Erythroblast (primary cell): ENCODE results near the gene NCF1.
"Not testable (repeated sequence)": the region's sequence is repeated elsewhere in the genome, so short reads cannot be mapped to it uniquely, and the experiment has no call there.

Experiments
- DNase-seq, 2 experiments: peaks; one replicate each; lab custom pipeline; 2025; lab: John Stamatoyannopoulos, UW

NCF1 gene

DNA sequence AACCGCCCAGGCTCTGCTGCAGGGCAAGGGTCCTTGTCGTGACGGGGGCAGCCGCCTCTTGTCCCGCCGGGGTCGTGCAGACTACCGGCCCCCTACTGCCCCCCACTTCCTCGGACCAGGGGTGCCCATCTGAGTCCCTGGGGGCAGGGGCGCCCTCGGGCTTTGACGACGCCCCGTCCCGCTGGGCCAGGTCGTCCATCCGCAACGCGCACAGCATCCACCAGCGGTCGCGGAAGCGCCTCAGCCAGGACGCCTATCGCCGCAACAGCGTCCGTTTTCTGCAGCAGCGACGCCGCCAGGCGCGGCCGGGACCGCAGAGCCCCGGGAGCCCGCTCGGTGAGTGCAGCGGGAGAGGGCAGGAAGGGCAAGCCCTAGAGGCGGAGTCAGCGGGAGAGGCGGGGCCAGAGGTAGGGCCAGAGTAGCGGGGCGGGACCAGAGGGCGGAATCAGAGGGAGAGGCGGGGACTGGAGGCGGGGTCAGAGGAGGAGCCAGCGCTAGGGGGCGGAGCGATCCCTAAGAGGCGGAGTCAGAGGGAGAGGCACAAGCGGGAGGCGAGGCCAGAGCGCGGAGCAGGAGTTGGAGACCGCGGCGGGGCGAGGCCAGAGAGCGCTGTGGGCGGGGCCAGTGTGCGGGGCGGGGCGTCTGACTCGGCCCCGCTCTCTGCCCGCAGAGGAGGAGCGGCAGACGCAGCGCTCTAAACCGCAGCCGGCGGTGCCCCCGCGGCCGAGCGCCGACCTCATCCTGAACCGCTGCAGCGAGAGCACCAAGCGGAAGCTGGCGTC is 14.7 kb downstream of the NCF1 start:
- peak; percentile 90 to 96 for DNase-seq

DNA sequence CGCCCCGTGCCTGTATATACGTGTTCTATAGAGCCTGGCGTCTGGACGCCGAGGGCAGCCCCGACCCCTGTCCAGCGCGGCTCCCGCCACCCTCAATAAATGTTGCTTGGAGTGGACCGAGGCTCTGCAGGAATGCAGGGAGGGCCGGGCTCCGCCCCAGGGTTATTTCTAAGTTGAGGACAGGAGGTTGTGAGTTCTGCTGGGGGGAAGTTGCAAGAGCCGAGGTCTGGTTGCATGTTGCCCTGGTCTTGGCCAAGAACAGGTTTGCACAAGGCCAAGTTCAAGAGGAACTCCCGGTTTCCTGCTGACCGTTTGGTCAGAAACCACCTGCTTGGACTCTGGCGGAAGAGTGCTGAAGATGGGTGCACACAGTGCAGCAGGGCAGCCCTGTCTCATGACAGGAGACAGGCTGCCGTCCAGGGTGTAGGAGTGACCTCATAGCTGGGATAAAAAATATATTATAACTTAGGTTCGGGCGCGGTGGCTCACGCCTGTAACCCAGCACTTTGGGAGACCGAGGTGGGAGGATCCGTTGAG is 15.5 kb downstream of the NCF1 start:
- DNase-seq: not testable (repeated sequence)

DNA sequence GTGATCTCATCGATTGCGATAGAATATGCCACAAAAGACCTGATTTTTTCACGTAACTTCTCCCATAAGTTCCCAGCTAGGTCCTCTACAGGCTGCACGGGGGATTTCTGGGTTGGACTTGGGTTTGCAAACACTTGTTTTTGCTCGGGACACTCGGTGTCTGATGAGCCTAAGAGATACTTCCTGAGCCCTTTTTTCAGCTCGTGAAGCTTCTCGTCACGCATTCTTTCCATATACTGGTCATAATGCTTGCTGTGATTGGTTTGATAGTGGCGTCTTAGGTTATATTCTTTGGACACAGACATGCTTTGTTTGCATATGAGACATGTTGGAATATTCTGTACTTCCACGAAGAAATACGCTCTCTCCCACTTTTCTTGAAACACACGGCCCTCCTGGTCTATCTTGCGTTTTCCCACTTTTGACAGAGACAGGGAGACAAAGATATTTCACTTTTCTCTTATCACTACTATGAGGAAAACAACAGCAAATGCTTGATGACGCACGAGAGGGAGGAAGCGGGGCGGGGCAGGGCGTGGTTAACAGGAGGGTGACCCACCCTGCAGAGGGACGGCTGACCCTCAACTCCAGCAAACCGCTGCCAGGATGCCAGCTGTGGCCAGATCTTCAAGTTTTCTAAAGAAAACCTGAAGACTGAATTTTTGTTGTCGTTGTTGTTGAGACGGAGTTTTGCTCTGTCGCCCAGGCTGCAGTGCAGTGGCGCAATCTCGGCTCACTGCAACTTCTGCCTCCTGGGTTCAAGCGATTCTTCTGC is 24.2 kb downstream of the NCF1 start:
- DNase-seq: not testable (repeated sequence)

DNA sequence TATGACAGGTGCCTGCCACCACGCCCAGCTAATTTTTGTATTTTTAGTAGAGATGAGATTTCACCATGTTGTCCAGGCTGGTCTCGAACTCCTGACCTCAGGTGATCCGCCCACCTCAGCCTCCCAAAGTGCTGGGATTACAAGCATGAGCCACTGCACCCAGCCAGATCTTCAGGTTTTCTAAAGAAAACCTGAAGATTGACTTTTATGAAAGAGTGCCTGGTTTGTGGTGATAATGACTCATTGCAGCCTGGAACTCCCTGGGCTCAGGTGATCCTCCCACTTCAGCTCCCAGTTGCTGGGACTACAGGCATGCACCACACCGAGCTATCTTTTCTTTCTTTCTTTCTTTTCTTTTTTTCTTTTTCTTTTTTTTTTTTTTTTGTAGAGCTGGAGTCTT is 24.8 kb downstream of the NCF1 start:
- DNase-seq: not testable (repeated sequence)

DNA sequence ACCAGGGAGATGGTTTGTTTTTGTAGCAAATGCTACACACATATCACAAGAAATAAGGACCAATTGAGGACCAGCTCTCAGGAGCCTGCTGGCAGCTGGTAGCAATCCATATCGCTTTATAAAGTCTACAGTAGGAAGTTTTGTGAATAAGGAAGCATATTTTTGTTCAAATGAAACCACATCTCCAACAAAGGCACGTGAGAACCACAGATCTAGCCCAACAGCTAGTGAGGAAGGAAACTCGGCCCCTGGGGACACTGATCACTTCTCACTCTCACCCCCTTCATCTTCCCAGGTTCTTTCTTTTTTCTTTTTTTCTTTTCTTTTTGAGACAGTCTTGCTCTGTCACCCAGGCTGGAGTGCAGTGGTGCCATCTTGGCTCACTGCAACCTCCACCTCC is 42.1 kb downstream of the NCF1 start:
- not testable (repeated sequence) for DNase-seq

DNA sequence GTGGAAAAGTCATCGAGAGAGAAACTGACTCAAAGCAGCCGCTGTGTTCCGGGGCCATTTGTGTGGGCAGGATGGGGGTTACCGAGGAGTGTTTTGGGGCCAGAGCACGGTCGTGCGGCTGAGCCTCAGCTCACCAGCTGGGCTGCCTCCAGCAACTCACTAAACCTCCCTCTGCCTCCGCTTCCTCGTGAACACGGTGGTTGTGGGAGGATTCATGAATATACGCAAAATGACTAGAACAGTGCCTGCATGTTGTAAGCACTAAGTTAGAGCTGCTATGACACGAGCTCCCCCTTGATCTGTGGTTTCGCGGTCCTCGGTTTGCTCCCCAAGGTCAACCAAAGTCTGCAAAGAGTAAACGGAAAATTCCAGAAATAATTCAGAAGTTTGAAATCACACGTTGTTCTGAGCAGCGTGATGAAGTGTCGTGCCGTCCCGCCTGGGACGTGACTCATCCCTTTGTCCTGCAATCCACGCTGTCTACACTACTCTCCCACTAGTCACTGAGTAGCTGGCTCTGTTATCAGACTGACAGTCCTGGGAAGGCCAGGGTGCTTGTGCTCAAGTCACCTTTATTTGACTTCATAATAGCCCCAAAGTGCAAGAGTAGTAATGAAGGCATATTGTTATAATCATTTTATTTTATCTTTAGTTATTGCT is 46.5 kb downstream of the NCF1 start:
- not testable (repeated sequence) for DNase-seq

DNA sequence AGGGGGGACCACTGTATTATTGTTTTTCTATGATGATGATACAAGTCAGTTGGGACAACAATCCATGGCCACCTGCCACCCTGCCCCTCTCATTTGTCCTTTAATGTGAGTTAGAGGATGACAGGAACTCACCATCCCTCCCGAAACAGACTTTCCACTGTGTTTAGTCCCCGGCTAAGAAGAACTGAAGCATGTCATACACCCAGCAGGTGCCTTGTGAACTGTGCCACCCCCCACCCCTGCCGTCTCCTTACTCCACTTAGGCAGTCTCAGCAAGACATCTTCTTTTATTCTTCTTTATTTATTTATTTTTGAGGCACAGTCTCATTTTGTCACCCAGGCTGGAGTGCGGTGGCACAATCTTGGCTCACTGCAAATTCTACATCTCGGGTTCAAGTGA is 47.4 kb downstream of the NCF1 start:
- DNase-seq: not testable (repeated sequence)

DNA sequence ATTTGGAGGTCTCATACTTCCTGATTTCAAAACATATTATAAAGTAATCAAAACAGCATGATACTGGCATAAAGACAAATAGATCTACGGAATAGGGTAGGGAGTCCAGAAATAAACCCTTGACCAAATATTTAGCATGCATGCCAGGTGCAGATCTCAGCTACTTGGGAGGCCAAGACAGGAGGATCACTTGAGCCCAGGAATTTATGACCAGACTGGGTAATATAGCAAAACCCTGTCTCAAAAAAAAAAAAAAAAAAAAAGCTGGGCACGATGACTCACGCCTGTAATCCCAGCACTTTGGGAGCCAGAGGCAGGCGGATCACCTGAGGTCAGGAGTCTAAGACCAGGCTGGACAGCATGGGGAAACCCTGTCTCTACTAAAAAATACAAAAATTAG is 56.1 kb downstream of the NCF1 start:
- not testable (repeated sequence) for DNase-seq

DNA sequence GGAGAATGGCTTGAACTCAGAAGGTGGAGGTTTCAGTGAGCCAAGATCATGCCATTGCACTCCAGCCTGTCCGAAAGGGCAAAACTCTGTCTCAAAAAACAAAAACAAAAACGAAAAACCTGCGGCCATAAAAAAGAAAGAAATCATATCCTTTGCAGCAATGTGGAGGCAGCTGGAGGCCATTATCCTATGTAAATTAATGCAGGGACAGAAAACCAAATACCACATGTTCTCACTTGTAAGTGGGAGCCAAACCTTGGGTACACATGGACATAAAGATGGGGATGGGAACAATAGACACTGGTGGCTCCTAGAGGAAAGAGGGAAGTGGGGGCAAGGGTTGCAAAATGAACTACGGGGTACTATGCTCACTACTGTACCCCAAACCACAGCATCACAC is 56.6 kb downstream of the NCF1 start:
- DNase-seq: not testable (repeated sequence)
